Measurements from ENCODE around the gene DLL4.

GRCh38 chr15:40957581-40958051 lies 28.5 kb downstream of the DLL4 start:
- TF ChIP-seq CTCF (conservative IDR thresholded peaks at IDR 0.05; ENCODE audit: low read length) (no peak), EZH2phosphoT487 (IDR thresholded peaks at IDR 0.05; ENCODE audit: borderline replicate concordance, low read depth, low read length) (no peak)
